Loucy (cell line): ENCODE data around the gene CLDN34.

ENCODE experiments used
- EZH2phosphoT487 ChIP-seq: fragments of 200-600 bp; IDR thresholded peaks from 2 replicates; pipeline ENCODE4 v1.6.1; 2018; ENCODE audit warnings: antibody characterized with exemption, mild to moderate bottlenecking, moderate library complexity, borderline replicate concordance
- TF ChIP-seq, protein P1 (sequence below): fragments of 200-600 bp; sonication (generic); conservative IDR thresholded peaks from 2 replicates; pipeline ENCODE4 v1.5.1; 2014; ENCODE audit warnings: mild to moderate bottlenecking, antibody characterized with exemption, low read length

DNA sequence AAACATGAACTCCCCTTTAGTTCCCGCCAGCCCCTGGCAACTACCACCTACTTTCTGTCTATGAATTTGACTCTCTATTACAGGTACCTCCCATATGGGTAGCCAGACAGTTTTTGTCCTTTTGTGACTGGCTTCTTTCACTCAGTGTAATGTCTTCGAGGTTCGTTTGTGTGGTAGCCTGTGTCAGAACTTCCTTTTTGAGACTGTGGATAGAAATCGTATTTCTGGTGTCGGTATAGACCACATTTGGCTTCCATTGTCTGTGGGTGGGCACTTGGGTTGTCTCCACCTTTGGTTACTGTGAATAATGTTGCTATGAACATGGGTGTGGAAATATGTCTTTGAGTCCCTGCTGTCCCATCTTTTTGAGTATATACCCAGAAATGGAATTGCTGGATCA is 5.4 kb upstream of the CLDN34 start:
- TF ChIP-seq EZH2phosphoT487 = no peak
- TF ChIP-seq, protein P1, sequence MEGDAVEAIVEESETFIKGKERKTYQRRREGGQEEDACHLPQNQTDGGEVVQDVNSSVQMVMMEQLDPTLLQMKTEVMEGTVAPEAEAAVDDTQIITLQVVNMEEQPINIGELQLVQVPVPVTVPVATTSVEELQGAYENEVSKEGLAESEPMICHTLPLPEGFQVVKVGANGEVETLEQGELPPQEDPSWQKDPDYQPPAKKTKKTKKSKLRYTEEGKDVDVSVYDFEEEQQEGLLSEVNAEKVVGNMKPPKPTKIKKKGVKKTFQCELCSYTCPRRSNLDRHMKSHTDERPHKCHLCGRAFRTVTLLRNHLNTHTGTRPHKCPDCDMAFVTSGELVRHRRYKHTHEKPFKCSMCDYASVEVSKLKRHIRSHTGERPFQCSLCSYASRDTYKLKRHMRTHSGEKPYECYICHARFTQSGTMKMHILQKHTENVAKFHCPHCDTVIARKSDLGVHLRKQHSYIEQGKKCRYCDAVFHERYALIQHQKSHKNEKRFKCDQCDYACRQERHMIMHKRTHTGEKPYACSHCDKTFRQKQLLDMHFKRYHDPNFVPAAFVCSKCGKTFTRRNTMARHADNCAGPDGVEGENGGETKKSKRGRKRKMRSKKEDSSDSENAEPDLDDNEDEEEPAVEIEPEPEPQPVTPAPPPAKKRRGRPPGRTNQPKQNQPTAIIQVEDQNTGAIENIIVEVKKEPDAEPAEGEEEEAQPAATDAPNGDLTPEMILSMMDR = no peak
